Measurements from ENCODE around the gene RAD21L1. TPM values are rescaled to one million over a fixed set of nuclear protein-coding genes. Genes with fewer than 3 reads are reported as not detected.

RAD21L1 gene
- polyA plus RNA-seq, 1 experiment: 0.04 TPM

DNA sequence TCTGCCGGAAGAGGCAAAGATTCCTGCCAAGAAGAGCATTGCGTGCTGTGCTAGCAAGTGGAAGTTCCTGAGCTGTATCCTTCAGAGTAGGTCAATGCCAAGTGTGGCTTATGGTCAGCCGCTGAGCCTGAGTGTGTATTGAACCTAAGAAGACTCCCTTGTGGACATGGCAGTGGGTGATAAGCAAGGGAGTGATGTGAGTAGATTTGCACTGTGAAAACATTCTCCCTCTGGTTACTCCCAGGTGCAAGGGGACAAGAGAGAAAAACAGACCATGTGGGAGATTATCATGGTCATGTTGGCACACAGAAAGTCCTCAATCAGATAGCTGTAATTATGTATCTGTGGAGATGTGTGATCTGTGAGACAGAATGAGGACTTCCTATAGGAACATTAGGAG, 35.0 kb upstream of the RAD21L1 start:
- ChIA-PET CTCF (no interaction called here), POLR2A (no interaction called here)
- Histone ChIP-seq H3K9me3 (ENCODE audit: control insufficient read depth, insufficient read depth, low read length) (no peaks in the 10 kb centered on the region), H3K27ac (ENCODE audit: low read depth, low read length) (no peak overlapping the region), H3K27me3 (ENCODE audit: control insufficient read depth, insufficient read depth, low read length) (peaks cover 27% of the 10 kb centered on the region), H3K4me3 (ENCODE audit: low read depth, low read length) (no peak overlapping the region)
- no peak for TF ChIP-seq CTCF (IDR thresholded peaks at IDR 0.05; ENCODE audit: low read depth, low read length)
- no peak for DNase-seq (ENCODE audit: low read depth, low spot score)

- H3K27me3 ChIP-seq (ENCODE audit: control insufficient read depth, insufficient read depth, low read length): peaks cover 27% of the 10 kb centered on the region
- no peak for TF ChIP-seq CTCF (IDR thresholded peaks at IDR 0.05; ENCODE audit: low read depth, low read length)
- POLR2A ChIA-PET: interaction anchor here (0.6 kb wide), 1 partner anchor 812 kb away, joined by 3 read pairs; no protein-coding TSS in a partner anchor
- no peaks in the 10 kb centered on the region for H3K9me3 ChIP-seq (ENCODE audit: control insufficient read depth, insufficient read depth, low read length)
- CTCF ChIA-PET: interaction anchor here (0.8 to 0.9 kb wide), 2 partner anchors 21 to 245 kb away, joined by 5 to 8 read pairs; no protein-coding TSS in a partner anchor
- no peak for DNase-seq (ENCODE audit: low read depth, low spot score)
- H3K4me3 ChIP-seq (ENCODE audit: low read depth, low read length): no peak overlapping the region
- no peak overlapping the region for H3K27ac ChIP-seq (ENCODE audit: low read depth, low read length)
Observed at GRCh38 chr20:1191299-1191698, 34.5 kb upstream of the RAD21L1 start.

- ChIA-PET POLR2A (no interaction called here), CTCF (no interaction called here)
- H3K9me3 ChIP-seq (ENCODE audit: control insufficient read depth, insufficient read depth, low read length): no peaks in the 10 kb centered on the region
- no peak overlapping the region for H3K27ac ChIP-seq (ENCODE audit: low read depth, low read length)
- no peak overlapping the region for H3K4me3 ChIP-seq (ENCODE audit: low read depth, low read length)
- no peak for DNase-seq (ENCODE audit: low read depth, low spot score)
- TF ChIP-seq CTCF (IDR thresholded peaks at IDR 0.05; ENCODE audit: low read depth, low read length): no peak
- H3K27me3 ChIP-seq (ENCODE audit: control insufficient read depth, insufficient read depth, low read length): peaks cover 34% of the 10 kb centered on the region
Observed at GRCh38 chr20:1195226-1195625, 30.6 kb upstream of the RAD21L1 start.

DNA sequence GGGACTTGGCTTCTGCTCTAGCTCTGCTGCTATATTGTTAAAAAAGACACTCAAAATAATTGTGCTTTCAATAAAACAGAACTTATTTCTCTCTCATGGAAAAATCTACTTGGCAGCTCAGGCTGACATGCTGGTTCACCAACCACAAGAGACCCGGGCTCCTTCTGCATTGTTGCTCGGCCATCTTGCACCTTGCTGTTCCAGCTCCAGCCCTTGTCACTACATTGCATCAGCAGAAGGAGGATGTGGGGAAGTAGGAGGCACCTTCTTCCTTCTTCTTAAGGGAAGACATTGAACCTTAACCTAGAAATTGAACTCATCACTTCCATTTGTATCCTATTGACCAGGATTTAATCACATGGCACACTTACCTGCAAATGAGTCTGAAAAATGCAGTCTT, 29.2 kb upstream of the RAD21L1 start:
- no peak for DNase-seq (ENCODE audit: low read depth, low spot score)
- Histone ChIP-seq H3K27me3 (ENCODE audit: control insufficient read depth, insufficient read depth, low read length) (peaks cover 33% of the 10 kb centered on the region), H3K27ac (ENCODE audit: low read depth, low read length) (no peak overlapping the region), H3K4me3 (ENCODE audit: low read depth, low read length) (no peak overlapping the region), H3K9me3 (ENCODE audit: control insufficient read depth, insufficient read depth, low read length) (no peaks in the 10 kb centered on the region)
- ChIA-PET CTCF (interaction anchor here (0.5 to 1.0 kb wide), 2 partner anchors 11 to 376 kb away, joined by 4 to 8 read pairs; no protein-coding TSS in a partner anchor), POLR2A (no interaction called here)
- TF ChIP-seq CTCF (IDR thresholded peaks at IDR 0.05; ENCODE audit: low read depth, low read length): no peak

- Histone ChIP-seq H3K4me3 (ENCODE audit: low read depth, low read length) (no peak overlapping the region), H3K9me3 (ENCODE audit: control insufficient read depth, insufficient read depth, low read length) (no peaks in the 10 kb centered on the region), H3K27ac (ENCODE audit: low read depth, low read length) (no peak overlapping the region), H3K27me3 (ENCODE audit: control insufficient read depth, insufficient read depth, low read length) (peaks cover 38% of the 10 kb centered on the region)
- TF ChIP-seq CTCF (IDR thresholded peaks at IDR 0.05; ENCODE audit: low read depth, low read length): no peak
- no peak for DNase-seq (ENCODE audit: low read depth, low spot score)
- POLR2A ChIA-PET: no interaction called here
- CTCF ChIA-PET: no interaction called here
Observed at GRCh38 chr20:1197801-1198200, 28.0 kb upstream of the RAD21L1 start.
